Psoas muscle (tissue), 8 donors: Measurements from ENCODE around the gene PTP4A1. TPM values are rescaled to one million over a fixed set of nuclear protein-coding genes. Genes with fewer than 3 reads are reported as not detected.
A peak's percentile ranks its signal among the peaks of the same experiment; 100 is the strongest.

Experiments
- ATAC-seq, 4 donors: fragments of 200-7000 bp; cut with Tn5 transposase; one replicate each; pipeline ENCODE4 v1.9.1; 2020; ENCODE audit warnings: moderate library complexity in 3 of 4, mild to moderate bottlenecking in 2 of 4
- DNase-seq, 2 donors: peaks; one replicate each; pipeline ENCODE4 v3.0.0-alpha.2; 2020
- H3K27ac ChIP-seq: fragments of 200-600 bp; one replicate; pipeline ENCODE4 v1.8.0; 2022
- H3K27me3 ChIP-seq, 3 donors: fragments of 200-600 bp in 1 of 3; one replicate each; pipeline versions ENCODE4 v1.6.1 to v1.8.0; 2013 to 2022; ENCODE audit warnings: low read length in 2 of 3, mild to moderate bottlenecking in 2 of 3, moderate library complexity in 1 of 3; ENCODE audit not compliant: insufficient read depth in 3 of 3
- H3K36me3 ChIP-seq, 2 donors: fragments of 200-600 bp in 1 of 2; one replicate each; pipeline versions ENCODE4 v1.6.1 to v1.8.0; 2013 to 2022; ENCODE audit warnings: low read depth in 1 of 2, mild to moderate bottlenecking in 1 of 2, moderate library complexity in 1 of 2; ENCODE audit not compliant: insufficient read depth in 1 of 2
- H3K4me1 ChIP-seq: fragments of 200-600 bp; one replicate; pipeline ENCODE4 v1.8.0; 2022
- H3K4me3 ChIP-seq: fragments of 200-600 bp; one replicate; pipeline ENCODE4 v1.8.0; 2022; ENCODE audit warnings: mild to moderate bottlenecking
- H3K9me3 ChIP-seq: fragments of 200-600 bp; one replicate; pipeline ENCODE4 v1.8.0; 2022
- CTCF ChIP-seq: fragments of 200-600 bp; IDR thresholded peaks from one replicate; pipeline ENCODE4 v1.8.0; 2022; ENCODE audit warnings: antibody characterized with exemption
- WGBS, 3 donors: extraction: QIAGEN DNeasy Blood & Tissue Kit; methylation state at CpG; one replicate each; pipeline versions ENCODE4 v1.1.6 to v1.1.7; 2013; 5-methylcytosine and 5-hydroxymethylcytosine counted together
- intact Hi-C, 2 donors: fragments of 100-400 bp; cut with DNase I; formaldehyde crosslinking; loops; one replicate each; pipeline versions ENCODE4 v1.11.0 to v1.14.2; 2022
- polyA plus RNA-seq, 3 donors: library from polyadenylated mRNA; stranded (reverse); fragments of 200-250 nt; gene quantifications; one replicate each; pipeline ENCODE4 v1.2.3, GENCODE V29; 2013
- total RNA-seq, 4 donors: library from RNA; stranded (reverse); fragmentation: NEBNext Ultra II Directional in 2 of 4; extraction: Animal tissue kit (Norgen Biotek cat#: 25700) in 2 of 4; gene quantifications; one replicate each; pipeline versions ENCODE4 v1.2.1 to v1.2.4, GENCODE V29; 2021 to 2023
- donor health status: healthy with polysubstance abuse.
- donor health status: DM: no; HTN: no; CAD: no; lungs with moderate emphysema.
- donor health status: Bipolar disorder and iron deficiency.
- donor health status: healthy.
- donor health status: DM: yes; HTN: yes; CAD: no.
- donor health status: DM: no; HTN: no; CAD: no.
- donor health status: DM: no; HTN: no; CAD: no.
- donor health status: DM: yes; HTN: yes; CAD: no.

The PTP4A1 gene
- total and polyA plus RNA-seq, 7 donors: 113 to 202 (median 159) TPM

GRCh38 chr6:63576985-63577712 is 4.9 kb downstream of the PTP4A1 start:
- DNase-seq (no peak), ATAC-seq (no peak)
- Histone ChIP-seq H3K27ac (peak overlapping the region; percentile 17), H3K9me3 (no peaks in the 10 kb centered on the region), H3K4me3 (peak overlapping the region; percentile 95), H3K27me3 (no peaks in the 10 kb centered on the region), H3K36me3 (peaks cover 6 to 60% of the 10 kb centered on the region in 2 donors), H3K4me1 (peaks cover 25% of the 10 kb centered on the region)
- 91 to 98% (median 92%) methylated on average over 5 of the region's 5 CpGs for WGBS, 3 donors
- intact Hi-C loops: loop anchor here (10.0 kb wide), 2 partner anchors 102 to 222 kb away; no protein-coding TSS in a partner anchor
- TF ChIP-seq CTCF: no peak

GRCh38 chr6:63578757-63579156 is 6.5 kb downstream of the PTP4A1 start:
- Histone ChIP-seq H3K9me3 (no peaks in the 10 kb centered on the region), H3K4me3 (no peak overlapping the region), H3K4me1 (peaks cover 25% of the 10 kb centered on the region), H3K27me3 (no peaks in the 10 kb centered on the region), H3K27ac (no peak overlapping the region), H3K36me3 (peaks cover 8 to 69% of the 10 kb centered on the region in 2 donors)
- intact Hi-C loops: loop anchor here (10.0 kb wide), 2 partner anchors 104 to 224 kb away; no protein-coding TSS in a partner anchor
- TF ChIP-seq CTCF: no peak
- DNase-seq (no peak), ATAC-seq (no peak)
- WGBS, 3 donors: 97 to 100% (median 99%) methylated on average over 2 of the region's 2 CpGs

- Histone ChIP-seq H3K4me1 (peaks cover 20% of the 10 kb centered on the region), H3K4me3 (no peak overlapping the region), H3K27ac (no peak overlapping the region), H3K27me3 (no peaks in the 10 kb centered on the region), H3K9me3 (no peaks in the 10 kb centered on the region), H3K36me3 (peaks cover 8 to 69% of the 10 kb centered on the region in 2 donors)
- WGBS, 3 donors: 92 to 95% (median 94%) methylated on average over 6 of the region's 6 CpGs
- ATAC-seq: no peak
- no peak for DNase-seq
- TF ChIP-seq CTCF: no peak
- intact Hi-C loops: loop anchor here (10.0 kb wide), 2 partner anchors 105 to 225 kb away; no protein-coding TSS in a partner anchor
Measured at GRCh38 chr6:63579937-63580703, 7.8 kb downstream of the PTP4A1 start.

GRCh38 chr6:63580704-63580961 is 8.4 kb downstream of the PTP4A1 start:
- H3K9me3 ChIP-seq: no peaks in the 10 kb centered on the region
- no peak for DNase-seq
- intact Hi-C loops: no loop called here
- WGBS, 3 donors: 84 to 91% (median 84%) methylated on average over 3 of the region's 3 CpGs
- no peak for ATAC-seq
- no peak overlapping the region for H3K4me3 ChIP-seq
- peaks cover 20% of the 10 kb centered on the region for H3K4me1 ChIP-seq
- no peaks in the 10 kb centered on the region for H3K27me3 ChIP-seq
- no peak for TF ChIP-seq CTCF
- peaks cover 8 to 69% of the 10 kb centered on the region in 2 donors for H3K36me3 ChIP-seq
- H3K27ac ChIP-seq: no peak overlapping the region
